Neural crest cell (in vitro differentiated cells): Measurements from ENCODE around the gene PSAT1. TPM values are rescaled to one million over a fixed set of nuclear protein-coding genes. Genes with fewer than 3 reads are reported as not detected.
A peak's percentile ranks its signal among the peaks of the same experiment; 100 is the strongest.

ENCODE experiments used
- DNase-seq: peaks from one replicate; pipeline ENCODE4 v3.0.0; 2021; ENCODE audit warnings: low read depth, mixed read lengths, low spot score
- H3K27ac Mint-ChIP-seq: one replicate; pipeline ENCODE4 v1.8.0; 2021; ENCODE audit warnings: mild to moderate bottlenecking, mixed read lengths; ENCODE audit not compliant: unreplicated experiment
- H3K27me3 Mint-ChIP-seq: 2 replicates; pipeline ENCODE4 v1.8.0; 2021; ENCODE audit warnings: low read depth, mild to moderate bottlenecking, mixed read lengths
- H3K36me3 Mint-ChIP-seq: 2 replicates; pipeline ENCODE4 v1.8.0; 2021; ENCODE audit warnings: low read depth, mild to moderate bottlenecking, mixed read lengths
- H3K4me1 Mint-ChIP-seq: 2 replicates; pipeline ENCODE4 v1.8.0; 2021; ENCODE audit warnings: mixed read lengths
- H3K4me3 Mint-ChIP-seq: one replicate; pipeline ENCODE4 v1.8.0; 2021; ENCODE audit warnings: mild to moderate bottlenecking, mixed read lengths
- H3K9me3 Mint-ChIP-seq: 2 replicates; pipeline ENCODE4 v1.8.0; 2021; ENCODE audit warnings: mixed read lengths
- CTCF ChIP-seq: fragments of 200-600 bp; sonication (generic); conservative IDR thresholded peaks from 2 replicates; pipeline ENCODE4 v1.5.0; 2021; ENCODE audit warnings: antibody characterized with exemption, mild to moderate bottlenecking
- total RNA-seq: library from RNA; stranded (reverse); gene quantifications from 2 replicates; pipeline ENCODE4 v1.2.1, GENCODE V29; 2021

The PSAT1 gene
- total RNA-seq, 1 donor from 2014 or later, result 166 TPM

GRCh38 chr9:78320030-78320693 is 23.2 kb downstream of the PSAT1 start:
- Mint-ChIP-seq H3K9me3 (peaks cover 3% of the 10 kb centered on the region), H3K36me3 (peaks cover 55% of the 10 kb centered on the region), H3K27ac (no peak overlapping the region), H3K27me3 (no peaks in the 10 kb centered on the region), H3K4me3 (no peak overlapping the region), H3K4me1 (peaks cover 14% of the 10 kb centered on the region)
- DNase-seq, result no peak
- no peak for TF ChIP-seq CTCF

- Mint-ChIP-seq H3K9me3 (peaks cover 3% of the 10 kb centered on the region), H3K36me3 (peaks cover 63% of the 10 kb centered on the region), H3K27ac (no peak overlapping the region), H3K4me1 (peaks cover 22% of the 10 kb centered on the region), H3K4me3 (no peak overlapping the region), H3K27me3 (no peaks in the 10 kb centered on the region)
- TF ChIP-seq CTCF, result no peak
- DNase-seq, result no peak
Measured at GRCh38 chr9:78320875-78321496, 24.1 kb downstream of the PSAT1 start.

GRCh38 chr9:78321505-78321904 is 24.6 kb downstream of the PSAT1 start:
- H3K9me3 Mint-ChIP-seq, result peaks cover 3% of the 10 kb centered on the region

GRCh38 chr9:78324068-78324650 is 27.2 kb downstream of the PSAT1 start:
- DNase-seq, result no peak
- Mint-ChIP-seq H3K4me3 (no peak overlapping the region), H3K27ac (no peak overlapping the region), H3K36me3 (peaks cover 60% of the 10 kb centered on the region), H3K27me3 (no peaks in the 10 kb centered on the region), H3K9me3 (peaks cover 3% of the 10 kb centered on the region), H3K4me1 (peaks cover 25% of the 10 kb centered on the region)
- no peak for TF ChIP-seq CTCF

More at GRCh38 chr9:78321505-78321904, 24.6 kb downstream of the PSAT1 start:
- Mint-ChIP-seq H3K27ac (peak overlapping the region; percentile 57), H3K36me3 (peaks cover 66% of the 10 kb centered on the region), H3K27me3 (no peaks in the 10 kb centered on the region), H3K4me1 (peaks cover 25% of the 10 kb centered on the region), H3K4me3 (no peak overlapping the region)
- TF ChIP-seq CTCF, result no peak
- no peak for DNase-seq

- no peak for DNase-seq
- no peak for TF ChIP-seq CTCF
- no peak overlapping the region for H3K4me3 Mint-ChIP-seq
- no peak overlapping the region for H3K27ac Mint-ChIP-seq
- no peaks in the 10 kb centered on the region for H3K27me3 Mint-ChIP-seq
- H3K4me1 Mint-ChIP-seq, result peaks cover 25% of the 10 kb centered on the region
- H3K36me3 Mint-ChIP-seq, result peaks cover 59% of the 10 kb centered on the region
- H3K9me3 Mint-ChIP-seq, result no peaks in the 10 kb centered on the region
Measured at GRCh38 chr9:78324682-78325081, 27.8 kb downstream of the PSAT1 start.
